Transverse colon (tissue), 4 donors: ENCODE data around the gene PKP3.

ENCODE experiments used
- EP300 ChIP-seq: sonication (generic); formaldehyde crosslinking; IDR thresholded peaks from one replicate; pipeline ENCODE4 v1.6.1; 2017; ENCODE audit warnings: antibody characterized with exemption, low read depth
- POLR2A ChIP-seq: fragments of 450-650 bp; IDR thresholded peaks from one replicate; pipeline ENCODE4 v1.6.1; 2016; ENCODE audit warnings: antibody characterized with exemption, mild to moderate bottlenecking, moderate library complexity
- POLR2AphosphoS5 ChIP-seq, 3 donors: sonication (generic); formaldehyde crosslinking; IDR thresholded peaks; one replicate each; pipeline ENCODE4 v1.6.1; 2016; ENCODE audit warnings: antibody characterized with exemption in 3 of 3
- TF ChIP-seq, protein P1 (sequence below), 5 experiments: fragments of 200-600 bp in 3 of 5; fragments of 450-650 bp in 2 of 5; sonication (generic) in 3 of 5; IDR thresholded peaks; 1 replicate in 2 of 5; 2 replicates in 3 of 5; pipeline ENCODE4 v1.5.1; 2016 to 2017; ENCODE audit warnings: antibody characterized with exemption in 5 of 5, inconsistent platforms in 3 of 5, mild to moderate bottlenecking in 2 of 5, moderate library complexity in 1 of 5

DNA sequence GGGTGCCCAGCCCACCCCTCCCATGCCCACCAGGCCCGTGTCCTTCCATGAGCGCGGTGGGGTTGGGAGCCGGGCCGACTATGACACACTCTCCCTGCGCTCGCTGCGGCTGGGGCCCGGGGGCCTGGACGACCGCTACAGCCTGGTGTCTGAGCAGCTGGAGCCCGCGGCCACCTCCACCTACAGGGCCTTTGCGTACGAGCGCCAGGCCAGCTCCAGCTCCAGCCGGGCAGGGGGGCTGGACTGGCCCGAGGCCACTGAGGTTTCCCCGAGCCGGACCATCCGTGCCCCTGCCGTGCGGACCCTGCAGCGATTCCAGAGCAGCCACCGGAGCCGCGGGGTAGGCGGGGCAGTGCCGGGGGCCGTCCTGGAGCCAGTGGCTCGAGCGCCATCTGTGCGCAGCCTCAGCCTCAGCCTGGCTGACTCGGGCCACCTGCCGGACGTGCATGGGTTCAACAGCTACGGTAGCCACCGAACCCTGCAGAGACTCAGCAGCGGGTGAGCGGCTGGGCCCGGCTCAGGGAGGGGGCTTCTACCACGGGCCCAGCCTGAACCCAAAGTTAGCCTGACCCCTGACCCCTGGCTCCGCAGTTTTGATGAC lies 3.0 kb downstream of the PKP3 start:
- TF ChIP-seq, protein P1, sequence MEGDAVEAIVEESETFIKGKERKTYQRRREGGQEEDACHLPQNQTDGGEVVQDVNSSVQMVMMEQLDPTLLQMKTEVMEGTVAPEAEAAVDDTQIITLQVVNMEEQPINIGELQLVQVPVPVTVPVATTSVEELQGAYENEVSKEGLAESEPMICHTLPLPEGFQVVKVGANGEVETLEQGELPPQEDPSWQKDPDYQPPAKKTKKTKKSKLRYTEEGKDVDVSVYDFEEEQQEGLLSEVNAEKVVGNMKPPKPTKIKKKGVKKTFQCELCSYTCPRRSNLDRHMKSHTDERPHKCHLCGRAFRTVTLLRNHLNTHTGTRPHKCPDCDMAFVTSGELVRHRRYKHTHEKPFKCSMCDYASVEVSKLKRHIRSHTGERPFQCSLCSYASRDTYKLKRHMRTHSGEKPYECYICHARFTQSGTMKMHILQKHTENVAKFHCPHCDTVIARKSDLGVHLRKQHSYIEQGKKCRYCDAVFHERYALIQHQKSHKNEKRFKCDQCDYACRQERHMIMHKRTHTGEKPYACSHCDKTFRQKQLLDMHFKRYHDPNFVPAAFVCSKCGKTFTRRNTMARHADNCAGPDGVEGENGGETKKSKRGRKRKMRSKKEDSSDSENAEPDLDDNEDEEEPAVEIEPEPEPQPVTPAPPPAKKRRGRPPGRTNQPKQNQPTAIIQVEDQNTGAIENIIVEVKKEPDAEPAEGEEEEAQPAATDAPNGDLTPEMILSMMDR (IDR thresholded peaks at IDR 0.05) = peak in 4 of 5 experiments; percentile 22 to 41 (median 37)
- TF ChIP-seq POLR2A = no peak
- TF ChIP-seq POLR2AphosphoS5 (IDR thresholded peaks at IDR 0.05) = no peak
- no peak for TF ChIP-seq EP300
